Natural killer cell (primary cell): ENCODE results near the gene TMF1. TPM values are rescaled to one million over a fixed set of nuclear protein-coding genes. Genes with fewer than 3 reads are reported as not detected.
A peak's percentile ranks its signal among the peaks of the same experiment; 100 is the strongest.

ENCODE experiments used
- ATAC-seq, 3 donors: fragments of 150-1000 bp in 2 of 3; fragments of 200-7000 bp in 1 of 3; cut with Tn5 transposase; 1 replicate in 1 of 3; 2 replicates in 2 of 3; pipeline ENCODE4 v1.10.0; 2021; ENCODE audit warnings: mild to moderate bottlenecking in 2 of 3, moderate library complexity in 2 of 3
- DNase-seq, 2 donors: peaks; one replicate each; pipeline versions ENCODE4 v3.0.0 to v3.0.0-alpha.2; 2013 to 2021; ENCODE audit warnings: mixed read lengths in 1 of 2
- H3K27ac ChIP-seq: one replicate; pipeline ENCODE4 v1.5.1; 2013; ENCODE audit warnings: mild to moderate bottlenecking, low read length
- H3K27me3 ChIP-seq: one replicate; pipeline ENCODE4 v1.6.1; 2013; ENCODE audit warnings: low read length; ENCODE audit not compliant: control insufficient read depth, insufficient read depth
- H3K36me3 ChIP-seq: one replicate; pipeline ENCODE4 v1.6.1; 2013; ENCODE audit warnings: low read length; ENCODE audit not compliant: control insufficient read depth, insufficient read depth
- H3K4me1 ChIP-seq: one replicate; pipeline ENCODE4 v1.6.1; 2013; ENCODE audit warnings: low read length; ENCODE audit not compliant: control insufficient read depth, insufficient read depth
- H3K4me3 ChIP-seq: one replicate; pipeline ENCODE4 v1.5.1; 2013; ENCODE audit warnings: low read length
- H3K9me3 ChIP-seq: one replicate; pipeline ENCODE4 v1.6.1; 2013; ENCODE audit warnings: low read length; ENCODE audit not compliant: control insufficient read depth, insufficient read depth
- H3K27ac Mint-ChIP-seq, 2 donors: one replicate each; pipeline ENCODE4 v1.8.0; 2022; ENCODE audit warnings: mild to moderate bottlenecking in 2 of 2, mixed read lengths in 2 of 2, moderate library complexity in 1 of 2
- H3K27me3 Mint-ChIP-seq, 2 donors: one replicate each; pipeline ENCODE4 v1.8.0; 2022; ENCODE audit warnings: low read depth in 2 of 2, mixed read lengths in 2 of 2
- H3K36me3 Mint-ChIP-seq: one replicate; pipeline ENCODE4 v1.8.0; 2022; ENCODE audit warnings: mixed read lengths
- H3K4me1 Mint-ChIP-seq, 2 donors: one replicate each; pipeline ENCODE4 v1.8.0; 2022; ENCODE audit warnings: mixed read lengths in 2 of 2
- H3K4me3 Mint-ChIP-seq: one replicate; pipeline ENCODE4 v1.8.0; 2022; ENCODE audit warnings: mild to moderate bottlenecking, moderate library complexity, mixed read lengths
- H3K9me3 Mint-ChIP-seq, 2 donors: one replicate each; pipeline ENCODE4 v1.8.0; 2022; ENCODE audit warnings: mixed read lengths in 2 of 2
- WGBS: methylation state at CpG from one replicate; pipeline ENCODE4 v1.1.7; 2013; ENCODE audit warnings: missing lambda C conversion rate; ENCODE audit not compliant: insufficient coverage; 5-methylcytosine and 5-hydroxymethylcytosine counted together
- intact Hi-C: fragments of 100-400 bp; cut with micrococcal nuclease; formaldehyde crosslinking; loops from one replicate; pipeline ENCODE4 v1.14.2; 2022
- total RNA-seq, 4 donors: library from RNA; stranded (reverse); fragments of 120-200 nt in 1 of 4; gene quantifications; one replicate each; pipeline versions ENCODE4 v1.2.3 to v1.2.4, GENCODE V29; 2013 to 2022
- TF ChIP-seq, protein P1 (sequence below): fragments of 200-600 bp; IDR thresholded peaks from one replicate; pipeline ENCODE4 v1.8.0; 2022; ENCODE audit warnings: antibody characterized with exemption

Gene TMF1
- total RNA-seq, 3 donors from 2014 or later (not counting 1 experiment from before 2014, with no cell fraction given): 76.9 to 110 (median 85.5) TPM

DNA sequence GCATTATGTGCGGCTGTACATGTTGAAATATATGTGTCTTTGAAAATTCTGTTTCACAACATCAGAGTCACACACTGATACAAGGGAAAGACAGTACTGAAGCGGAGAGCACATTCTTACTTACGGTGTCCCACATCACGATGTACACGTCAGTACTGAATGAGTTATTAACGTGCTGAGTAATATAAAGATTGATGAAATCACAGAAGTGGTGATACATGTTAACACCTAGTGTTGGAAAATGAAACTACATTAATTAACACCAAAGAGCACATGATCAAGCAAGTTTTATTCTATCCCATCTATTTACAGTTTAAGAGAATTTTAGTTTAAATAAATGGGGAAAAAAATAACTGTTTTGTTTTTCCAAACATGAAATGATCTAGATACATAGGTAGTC is 54.2 kb downstream of the TMF1 start:
- H3K9me3 ChIP-seq: no peaks in the 10 kb centered on the region
- DNase-seq (peak in 1 of 2 donors; percentile 6), ATAC-seq (no peak)
- intact Hi-C loops: no loop called here
- no peak overlapping the region for H3K4me3 ChIP-seq
- H3K27me3 ChIP-seq: no peaks in the 10 kb centered on the region
- H3K27ac ChIP-seq: no peak overlapping the region
- Mint-ChIP-seq H3K4me3 (no peak overlapping the region), H3K4me1 (no peaks in the 10 kb centered on the region), H3K27me3 (no peaks in the 10 kb centered on the region), H3K27ac (no peak overlapping the region), H3K9me3 (no peaks in the 10 kb centered on the region), H3K36me3 (no peaks in the 10 kb centered on the region)
- no peaks in the 10 kb centered on the region for H3K4me1 ChIP-seq
- H3K36me3 ChIP-seq: peaks cover 14% of the 10 kb centered on the region
- WGBS: 87% methylated on average over 5 of the region's 6 CpGs
- TF ChIP-seq, protein P1, sequence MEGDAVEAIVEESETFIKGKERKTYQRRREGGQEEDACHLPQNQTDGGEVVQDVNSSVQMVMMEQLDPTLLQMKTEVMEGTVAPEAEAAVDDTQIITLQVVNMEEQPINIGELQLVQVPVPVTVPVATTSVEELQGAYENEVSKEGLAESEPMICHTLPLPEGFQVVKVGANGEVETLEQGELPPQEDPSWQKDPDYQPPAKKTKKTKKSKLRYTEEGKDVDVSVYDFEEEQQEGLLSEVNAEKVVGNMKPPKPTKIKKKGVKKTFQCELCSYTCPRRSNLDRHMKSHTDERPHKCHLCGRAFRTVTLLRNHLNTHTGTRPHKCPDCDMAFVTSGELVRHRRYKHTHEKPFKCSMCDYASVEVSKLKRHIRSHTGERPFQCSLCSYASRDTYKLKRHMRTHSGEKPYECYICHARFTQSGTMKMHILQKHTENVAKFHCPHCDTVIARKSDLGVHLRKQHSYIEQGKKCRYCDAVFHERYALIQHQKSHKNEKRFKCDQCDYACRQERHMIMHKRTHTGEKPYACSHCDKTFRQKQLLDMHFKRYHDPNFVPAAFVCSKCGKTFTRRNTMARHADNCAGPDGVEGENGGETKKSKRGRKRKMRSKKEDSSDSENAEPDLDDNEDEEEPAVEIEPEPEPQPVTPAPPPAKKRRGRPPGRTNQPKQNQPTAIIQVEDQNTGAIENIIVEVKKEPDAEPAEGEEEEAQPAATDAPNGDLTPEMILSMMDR: no peak

DNA sequence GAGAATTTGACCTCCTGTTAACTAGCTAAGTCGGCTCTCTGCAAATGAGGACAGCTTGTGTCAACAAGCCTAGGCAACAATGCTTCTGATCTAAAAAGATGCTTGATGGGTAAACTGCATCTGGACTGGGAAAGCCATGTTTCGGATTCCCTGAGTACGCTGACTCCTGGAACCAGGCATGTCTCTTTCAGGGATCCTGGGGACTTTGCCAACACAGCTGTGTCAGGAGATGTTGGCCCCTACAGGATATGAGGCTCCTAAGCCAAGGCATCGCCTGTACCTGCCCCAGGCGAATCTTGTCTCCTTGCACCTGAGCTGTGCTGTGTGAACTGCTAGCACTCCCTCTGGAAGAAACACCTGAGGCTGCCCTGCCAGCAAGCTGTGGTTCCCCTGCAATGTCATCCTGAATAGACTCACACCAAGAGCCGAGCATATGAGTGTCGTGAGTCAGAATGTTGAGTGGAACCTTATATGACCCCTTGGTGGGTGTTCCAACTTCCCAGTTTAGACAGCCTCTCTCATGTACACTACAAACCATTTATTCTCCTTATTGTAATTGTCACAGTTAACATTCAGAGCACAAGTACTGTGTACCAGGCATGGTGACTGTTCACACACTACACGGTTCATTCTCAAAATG is 55.7 kb downstream of the TMF1 start:
- no peak overlapping the region for H3K4me3 Mint-ChIP-seq
- no peak for ATAC-seq
- Histone ChIP-seq H3K36me3 (peaks cover 12% of the 10 kb centered on the region), H3K4me3 (no peak overlapping the region), H3K4me1 (no peaks in the 10 kb centered on the region), H3K27ac (no peak overlapping the region), H3K27me3 (no peaks in the 10 kb centered on the region), H3K9me3 (no peaks in the 10 kb centered on the region)
- DNase-seq: no peak
- H3K36me3 Mint-ChIP-seq: no peaks in the 10 kb centered on the region
- no peaks in the 10 kb centered on the region for H3K9me3 Mint-ChIP-seq
- no peaks in the 10 kb centered on the region for H3K27me3 Mint-ChIP-seq
- TF ChIP-seq, protein P1: no peak
- WGBS: 89% methylated on average over 7 of the region's 8 CpGs
- H3K27ac Mint-ChIP-seq: no peak overlapping the region
- intact Hi-C loops: no loop called here
- H3K4me1 Mint-ChIP-seq: no peaks in the 10 kb centered on the region

DNA sequence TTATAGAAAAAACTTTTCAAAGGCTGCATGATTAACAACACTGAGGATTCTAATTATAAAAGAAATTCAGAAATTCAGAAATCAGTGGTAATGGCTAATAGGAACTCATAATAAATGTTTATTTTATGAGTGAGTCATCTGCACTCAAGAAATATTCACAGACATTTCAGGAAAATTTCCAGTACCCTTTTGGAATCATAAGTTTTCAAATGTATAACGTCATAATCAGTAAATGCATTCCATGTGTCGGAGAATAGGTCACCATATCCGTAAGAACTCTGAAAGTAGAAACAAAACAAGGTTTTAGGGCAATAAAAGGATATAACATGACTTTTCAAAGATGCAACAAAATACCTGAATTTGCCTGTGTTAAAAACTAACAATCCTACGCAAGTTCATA is 63.4 kb downstream of the TMF1 start:
- H3K27me3 Mint-ChIP-seq: no peaks in the 10 kb centered on the region
- H3K4me1 Mint-ChIP-seq: no peaks in the 10 kb centered on the region
- H3K9me3 ChIP-seq: no peaks in the 10 kb centered on the region
- ATAC-seq: no peak
- no peaks in the 10 kb centered on the region for H3K27me3 ChIP-seq
- H3K9me3 Mint-ChIP-seq: no peaks in the 10 kb centered on the region
- no peak overlapping the region for H3K27ac Mint-ChIP-seq
- no peak overlapping the region for H3K27ac ChIP-seq
- no peak overlapping the region for H3K4me3 Mint-ChIP-seq
- TF ChIP-seq, protein P1: no peak
- WGBS: 100% methylated on average over 4 of the region's 4 CpGs
- H3K36me3 Mint-ChIP-seq: peaks cover 18% of the 10 kb centered on the region
- no peaks in the 10 kb centered on the region for H3K4me1 ChIP-seq
- intact Hi-C loops: no loop called here
- DNase-seq: no peak
- peaks cover 18% of the 10 kb centered on the region for H3K36me3 ChIP-seq
- no peak overlapping the region for H3K4me3 ChIP-seq

DNA sequence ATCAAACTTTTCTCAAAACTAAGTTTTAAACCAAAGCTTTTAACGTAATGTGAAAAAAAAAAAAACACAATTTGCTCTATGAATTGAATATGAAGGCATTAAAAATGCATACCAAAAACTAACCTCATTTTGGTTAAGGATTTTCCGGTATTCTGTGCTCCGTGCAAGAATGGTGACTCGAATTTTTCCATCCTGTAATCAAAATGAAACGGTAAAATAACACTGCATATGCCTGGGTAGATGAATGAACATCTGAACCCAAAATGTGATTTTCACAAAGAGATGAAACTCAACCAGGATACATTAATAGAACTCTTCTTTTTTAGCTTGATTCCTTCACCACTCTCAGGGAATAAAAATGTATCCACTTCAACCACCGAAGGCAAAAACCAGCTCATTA is 64.8 kb downstream of the TMF1 start:
- Histone ChIP-seq H3K9me3 (no peaks in the 10 kb centered on the region), H3K36me3 (peaks cover 16% of the 10 kb centered on the region), H3K27ac (no peak overlapping the region), H3K27me3 (no peaks in the 10 kb centered on the region), H3K4me3 (no peak overlapping the region), H3K4me1 (no peaks in the 10 kb centered on the region)
- no peak overlapping the region for H3K27ac Mint-ChIP-seq
- H3K27me3 Mint-ChIP-seq: no peaks in the 10 kb centered on the region
- no peak for ATAC-seq
- 80% methylated on average over 4 of the region's 6 CpGs for WGBS
- no peaks in the 10 kb centered on the region for H3K4me1 Mint-ChIP-seq
- H3K36me3 Mint-ChIP-seq: peaks cover 23% of the 10 kb centered on the region
- intact Hi-C loops: no loop called here
- no peaks in the 10 kb centered on the region for H3K9me3 Mint-ChIP-seq
- DNase-seq: no peak
- TF ChIP-seq, protein P1: no peak
- H3K4me3 Mint-ChIP-seq: no peak overlapping the region
